Esophagus squamous epithelium (tissue), 4 donors: Measurements from ENCODE around the gene CREM.

Source experiments
- CTCF ChIP-seq, 6 experiments: fragments of 450-650 bp in 4 of 6; fragments of 200-600 bp in 2 of 6; sonication (generic) in 2 of 6; IDR thresholded peaks; one replicate each; pipeline ENCODE4 v1.5.1; 2016 to 2019; ENCODE audit warnings: antibody characterized with exemption in 6 of 6, mild to moderate bottlenecking in 4 of 6, moderate library complexity in 4 of 6
- POLR2A ChIP-seq, 4 donors: fragments of 450-650 bp; IDR thresholded peaks; one replicate each; pipeline ENCODE4 v1.6.1; 2017; ENCODE audit warnings: antibody characterized with exemption in 4 of 4, mild to moderate bottlenecking in 4 of 4, moderate library complexity in 3 of 4

- TF ChIP-seq POLR2A (IDR thresholded peaks at IDR 0.05) (no peak), CTCF (IDR thresholded peaks at IDR 0.05) (no peak)
Observed at GRCh38 chr10:35202050-35202449, 75.4 kb downstream of the CREM start.
